PC-9 (cell line): ENCODE data around the gene NKX2-3.

Experiments used
- EZH2 ChIP-seq: fragments of 200-600 bp; sonication (generic); IDR thresholded peaks from 2 replicates; pipeline ENCODE4 v1.8.0; 2017; ENCODE audit warnings: antibody characterized with exemption, low read depth
- TF ChIP-seq, protein P1 (sequence below): fragments of 200-600 bp; sonication (generic); conservative IDR thresholded peaks from 2 replicates; pipeline ENCODE4 v1.6.1; 2017; ENCODE audit warnings: mixed run types, antibody characterized with exemption, mild to moderate bottlenecking, moderate library complexity

- TF ChIP-seq EZH2, result no peak
- TF ChIP-seq, protein P1, sequence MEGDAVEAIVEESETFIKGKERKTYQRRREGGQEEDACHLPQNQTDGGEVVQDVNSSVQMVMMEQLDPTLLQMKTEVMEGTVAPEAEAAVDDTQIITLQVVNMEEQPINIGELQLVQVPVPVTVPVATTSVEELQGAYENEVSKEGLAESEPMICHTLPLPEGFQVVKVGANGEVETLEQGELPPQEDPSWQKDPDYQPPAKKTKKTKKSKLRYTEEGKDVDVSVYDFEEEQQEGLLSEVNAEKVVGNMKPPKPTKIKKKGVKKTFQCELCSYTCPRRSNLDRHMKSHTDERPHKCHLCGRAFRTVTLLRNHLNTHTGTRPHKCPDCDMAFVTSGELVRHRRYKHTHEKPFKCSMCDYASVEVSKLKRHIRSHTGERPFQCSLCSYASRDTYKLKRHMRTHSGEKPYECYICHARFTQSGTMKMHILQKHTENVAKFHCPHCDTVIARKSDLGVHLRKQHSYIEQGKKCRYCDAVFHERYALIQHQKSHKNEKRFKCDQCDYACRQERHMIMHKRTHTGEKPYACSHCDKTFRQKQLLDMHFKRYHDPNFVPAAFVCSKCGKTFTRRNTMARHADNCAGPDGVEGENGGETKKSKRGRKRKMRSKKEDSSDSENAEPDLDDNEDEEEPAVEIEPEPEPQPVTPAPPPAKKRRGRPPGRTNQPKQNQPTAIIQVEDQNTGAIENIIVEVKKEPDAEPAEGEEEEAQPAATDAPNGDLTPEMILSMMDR, result no peak
Observed at GRCh38 chr10:99562631-99563030, 29.9 kb downstream of the NKX2-3 start.
